GM23338 (cell line): ENCODE results near the gene RASGRP1. TPM values are rescaled to one million over a fixed set of nuclear protein-coding genes. Genes with fewer than 3 reads are reported as not detected.

Source experiments
- ATAC-seq: fragments of 200-7000 bp; cut with Tn5 transposase; 3 replicates; pipeline ENCODE4 v1.9.1; 2020
- DNase-seq: peaks from one replicate; pipeline ENCODE4 v3.0.0-alpha.2; 2015; ENCODE audit warnings: low spot score
- H2AFZ ChIP-seq: fragments of 200-600 bp; sonication (generic); 2 replicates; pipeline ENCODE4 v1.8.0; 2016; ENCODE audit warnings: antibody characterized with exemption, mild to moderate bottlenecking, moderate library complexity
- H3F3A ChIP-seq: fragments of 200-600 bp; sonication (generic); replicated peaks from 2 replicates; pipeline ENCODE4 v1.8.0; 2017; ENCODE audit warnings: antibody characterized with exemption, mixed run types, low read depth
- H3K27ac ChIP-seq: fragments of 200-600 bp; sonication (generic); 2 replicates; pipeline ENCODE4 v1.6.1; 2016; ENCODE audit warnings: low read depth
- H3K27me3 ChIP-seq: fragments of 200-600 bp; sonication (generic); 2 replicates; pipeline ENCODE4 v1.8.0; 2016; ENCODE audit warnings: mild to moderate bottlenecking, mixed run types, moderate library complexity; ENCODE audit not compliant: insufficient read depth
- H3K36me3 ChIP-seq: fragments of 200-600 bp; sonication (generic); 2 replicates; pipeline ENCODE4 v1.8.0; 2016; ENCODE audit warnings: mild to moderate bottlenecking; ENCODE audit not compliant: insufficient read depth
- H3K4me1 ChIP-seq: fragments of 200-600 bp; sonication (generic); 2 replicates; pipeline ENCODE4 v1.8.0; 2016; ENCODE audit warnings: mild to moderate bottlenecking, moderate library complexity; ENCODE audit not compliant: insufficient read depth
- H3K4me2 ChIP-seq: fragments of 200-600 bp; sonication (generic); 2 replicates; pipeline ENCODE4 v1.7.1; 2017; ENCODE audit warnings: mixed run types
- H3K4me3 ChIP-seq: fragments of 200-600 bp; sonication (generic); 2 replicates; pipeline ENCODE4 v1.6.1; 2016; ENCODE audit warnings: mixed run types
- H3K79me2 ChIP-seq: fragments of 200-600 bp; sonication (generic); replicated peaks from 2 replicates; pipeline ENCODE4 v1.8.0; 2017; ENCODE audit warnings: mild to moderate bottlenecking; ENCODE audit not compliant: insufficient read depth
- H3K9me2 ChIP-seq: fragments of 200-600 bp; sonication (generic); 2 replicates; pipeline ENCODE4 v1.8.0; 2017; ENCODE audit not compliant: insufficient read depth
- H4K20me1 ChIP-seq: fragments of 200-600 bp; sonication (generic); replicated peaks from 2 replicates; pipeline ENCODE4 v1.8.0; 2017; ENCODE audit warnings: mild to moderate bottlenecking; ENCODE audit not compliant: insufficient read depth
- H3K27ac Mint-ChIP-seq: 2 replicates; pipeline ENCODE4 v1.8.0; 2020; ENCODE audit warnings: inconsistent platforms, mild to moderate bottlenecking, moderate library complexity, mixed read lengths
- H3K27me3 Mint-ChIP-seq: 3 replicates; pipeline ENCODE4 v1.8.0; 2022; ENCODE audit warnings: low read depth, mild to moderate bottlenecking, moderate library complexity, mixed read lengths, inconsistent platforms; ENCODE audit not compliant: insufficient read depth, poor library complexity
- H3K36me3 Mint-ChIP-seq: 3 replicates; pipeline ENCODE4 v1.8.0; 2021; ENCODE audit warnings: low read depth, mild to moderate bottlenecking, inconsistent platforms, moderate library complexity, mixed read lengths
- H3K4me1 Mint-ChIP-seq: 3 replicates; pipeline ENCODE4 v1.8.0; 2020; ENCODE audit warnings: mild to moderate bottlenecking, inconsistent platforms, mixed read lengths
- H3K4me3 Mint-ChIP-seq: 3 replicates; pipeline ENCODE4 v1.8.0; 2021; ENCODE audit warnings: moderate library complexity, mild to moderate bottlenecking, inconsistent platforms, mixed read lengths
- H3K9me3 Mint-ChIP-seq: 3 replicates; pipeline ENCODE4 v1.8.0; 2020; ENCODE audit warnings: moderate library complexity, mild to moderate bottlenecking, inconsistent platforms, mixed read lengths
- CREB1 ChIP-seq: fragments of 250-450 bp; sonication (Bioruptor Pico); IDR thresholded peaks from 2 replicates; pipeline ENCODE4 v1.5.0; 2020; ENCODE audit warnings: low read depth, mild to moderate bottlenecking, moderate library complexity
- EZH2 ChIP-seq: fragments of 200-600 bp; sonication (generic); IDR thresholded peaks from one replicate; pipeline ENCODE4 v1.8.0; 2017; ENCODE audit warnings: antibody characterized with exemption, mild to moderate bottlenecking, low read depth; ENCODE audit not compliant: unreplicated experiment
- EZH2phosphoT487 ChIP-seq: fragments of 200-600 bp; sonication (generic); IDR thresholded peaks from one replicate; pipeline ENCODE4 v1.8.1; 2018; ENCODE audit warnings: antibody characterized with exemption; ENCODE audit not compliant: unreplicated experiment
- NANOG ChIP-seq: IDR thresholded peaks from 2 replicates; pipeline ENCODE4 v1.6.1; 2016; ENCODE audit warnings: antibody characterized with exemption, borderline replicate concordance
- POLR2AphosphoS5 ChIP-seq: IDR thresholded peaks from 2 replicates; pipeline ENCODE4 v1.6.1; 2016; ENCODE audit warnings: antibody characterized with exemption, low read depth
- REST ChIP-seq: IDR thresholded peaks from one replicate; pipeline ENCODE4 v1.6.1; 2018; ENCODE audit warnings: antibody characterized with exemption; ENCODE audit not compliant: unreplicated experiment
- STAT1 ChIP-seq: IDR thresholded peaks from one replicate; pipeline ENCODE4 v1.6.1; 2016; ENCODE audit warnings: antibody characterized with exemption; ENCODE audit not compliant: unreplicated experiment
- ZNF114 ChIP-seq: fragments of 250-450 bp; sonication (Bioruptor Pico); IDR thresholded peaks from 2 replicates; pipeline ENCODE4 v1.5.0; 2020; ENCODE audit warnings: mild to moderate bottlenecking, moderate library complexity
- ZNF331 ChIP-seq: fragments of 250-450 bp; sonication (Bioruptor Pico); IDR thresholded peaks from 2 replicates; pipeline ENCODE4 v1.5.0; 2020; ENCODE audit warnings: low read depth, mild to moderate bottlenecking, moderate library complexity
- ZNF462 ChIP-seq: fragments of 250-450 bp; sonication (Bioruptor Pico); IDR thresholded peaks from 2 replicates; pipeline ENCODE4 v1.5.0; 2020; ENCODE audit warnings: mild to moderate bottlenecking, moderate library complexity
- polyA plus RNA-seq: library from polyadenylated mRNA; unstranded; fragments of >200 nt; fragmentation: Nextera tagmentation; extraction: Ambion mirVana; gene quantifications from 2 replicates; pipeline ENCODE4 v1.2.1, GENCODE V29; 2016
- total RNA-seq: library from RNA; depleted of rRNA; stranded (reverse); fragments of >200 nt; shearing (Covaris generic); gene quantifications from 2 replicates; pipeline ENCODE4 v1.2.3, GENCODE V29; 2014
- TF ChIP-seq, protein P1 (sequence below), 2 experiments: fragments of 200-600 bp in 1 of 2; sonication (generic) in 1 of 2; conservative IDR thresholded peaks; 2 replicates each; pipeline versions ENCODE4 v1.5.1 to v1.6.1; 2016 to 2017; ENCODE audit warnings: antibody characterized with exemption in 2 of 2, low read depth in 2 of 2, mild to moderate bottlenecking in 2 of 2, moderate library complexity in 1 of 2
- TF ChIP-seq, protein P2 (sequence below): IDR thresholded peaks from 2 replicates; pipeline ENCODE4 v1.6.1; 2016; ENCODE audit warnings: antibody characterized with exemption

Gene RASGRP1
- total and polyA plus RNA-seq, 2 experiments from 2014 or later: 1.1 to 1.2 TPM

DNA sequence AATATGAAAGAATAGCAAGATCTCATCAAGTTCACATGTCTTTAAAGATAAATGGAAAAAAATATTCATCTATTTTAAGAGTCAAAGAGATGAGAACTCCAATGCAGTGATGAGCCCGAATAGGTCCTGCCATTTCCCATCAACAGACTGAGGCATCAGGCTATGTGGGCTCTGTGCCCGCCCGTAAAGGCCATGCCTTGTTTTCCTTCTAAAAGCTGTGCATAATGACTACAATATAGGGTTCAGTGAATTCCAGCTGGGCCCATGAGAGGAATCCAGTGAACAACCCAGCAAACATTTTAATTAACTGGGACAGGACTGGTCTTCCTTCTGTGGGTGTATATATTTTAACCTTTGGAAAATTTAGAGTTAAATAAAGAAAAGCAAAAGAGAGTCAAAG, 44.6 kb downstream of the RASGRP1 start:
- Histone ChIP-seq H3K79me2 (no peaks in the 10 kb centered on the region), H3K36me3 (no peaks in the 10 kb centered on the region), H3K4me1 (peaks cover 15% of the 10 kb centered on the region), H2AFZ (no peak overlapping the region), H3K27ac (no peak overlapping the region), H3K9me2 (no peaks in the 10 kb centered on the region), H3K27me3 (no peaks in the 10 kb centered on the region), H4K20me1 (no peaks in the 10 kb centered on the region), H3F3A (no peaks in the 10 kb centered on the region), H3K4me3 (no peak overlapping the region), H3K4me2 (no peak overlapping the region)
- H3K9me3 Mint-ChIP-seq: no peaks in the 10 kb centered on the region
- peaks cover 36% of the 10 kb centered on the region for H3K4me1 Mint-ChIP-seq
- H3K4me3 Mint-ChIP-seq: no peak overlapping the region
- TF ChIP-seq STAT1 (no peak), ZNF114 (no peak), NANOG (no peak), ZNF462 (no peak), CREB1 (CRISPR knock-in tag) (no peak), POLR2AphosphoS5 (no peak), REST (no peak), EZH2 (no peak), EZH2phosphoT487 (no peak), ZNF331 (CRISPR knock-in tag) (no peak)
- TF ChIP-seq, protein P1, sequence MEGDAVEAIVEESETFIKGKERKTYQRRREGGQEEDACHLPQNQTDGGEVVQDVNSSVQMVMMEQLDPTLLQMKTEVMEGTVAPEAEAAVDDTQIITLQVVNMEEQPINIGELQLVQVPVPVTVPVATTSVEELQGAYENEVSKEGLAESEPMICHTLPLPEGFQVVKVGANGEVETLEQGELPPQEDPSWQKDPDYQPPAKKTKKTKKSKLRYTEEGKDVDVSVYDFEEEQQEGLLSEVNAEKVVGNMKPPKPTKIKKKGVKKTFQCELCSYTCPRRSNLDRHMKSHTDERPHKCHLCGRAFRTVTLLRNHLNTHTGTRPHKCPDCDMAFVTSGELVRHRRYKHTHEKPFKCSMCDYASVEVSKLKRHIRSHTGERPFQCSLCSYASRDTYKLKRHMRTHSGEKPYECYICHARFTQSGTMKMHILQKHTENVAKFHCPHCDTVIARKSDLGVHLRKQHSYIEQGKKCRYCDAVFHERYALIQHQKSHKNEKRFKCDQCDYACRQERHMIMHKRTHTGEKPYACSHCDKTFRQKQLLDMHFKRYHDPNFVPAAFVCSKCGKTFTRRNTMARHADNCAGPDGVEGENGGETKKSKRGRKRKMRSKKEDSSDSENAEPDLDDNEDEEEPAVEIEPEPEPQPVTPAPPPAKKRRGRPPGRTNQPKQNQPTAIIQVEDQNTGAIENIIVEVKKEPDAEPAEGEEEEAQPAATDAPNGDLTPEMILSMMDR (conservative IDR thresholded peaks at IDR 0.05; ENCODE audit: low read depth in 2 of 2): no peak
- TF ChIP-seq, protein P2, sequence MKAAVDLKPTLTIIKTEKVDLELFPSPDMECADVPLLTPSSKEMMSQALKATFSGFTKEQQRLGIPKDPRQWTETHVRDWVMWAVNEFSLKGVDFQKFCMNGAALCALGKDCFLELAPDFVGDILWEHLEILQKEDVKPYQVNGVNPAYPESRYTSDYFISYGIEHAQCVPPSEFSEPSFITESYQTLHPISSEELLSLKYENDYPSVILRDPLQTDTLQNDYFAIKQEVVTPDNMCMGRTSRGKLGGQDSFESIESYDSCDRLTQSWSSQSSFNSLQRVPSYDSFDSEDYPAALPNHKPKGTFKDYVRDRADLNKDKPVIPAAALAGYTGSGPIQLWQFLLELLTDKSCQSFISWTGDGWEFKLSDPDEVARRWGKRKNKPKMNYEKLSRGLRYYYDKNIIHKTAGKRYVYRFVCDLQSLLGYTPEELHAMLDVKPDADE: no peak
- H3K36me3 Mint-ChIP-seq: no peaks in the 10 kb centered on the region
- DNase-seq: no peak
- no peak overlapping the region for H3K27ac Mint-ChIP-seq
- no peak for ATAC-seq
- H3K27me3 Mint-ChIP-seq: peaks cover 4% of the 10 kb centered on the region
